H1 (cell line): ENCODE measurements around the gene SHISA8.

Experiments
- CTCF ChIP-seq, 3 experiments: IDR thresholded peaks; 1 replicate in 2 of 3; 2 replicates in 1 of 3; pipeline versions ENCODE4 v1.5.1 to v1.6.1; 2011; ENCODE audit warnings: low read length in 3 of 3, mild to moderate bottlenecking in 3 of 3, inconsistent platforms in 2 of 3, low read depth in 1 of 3, moderate library complexity in 1 of 3; ENCODE audit not compliant: insufficient read depth in 1 of 3; ENCODE audit errors: control extremely low read depth in 1 of 3
- MAX ChIP-seq: IDR thresholded peaks from 2 replicates; pipeline ENCODE4 v1.6.1; 2012; ENCODE audit warnings: inconsistent platforms
- TAF1 ChIP-seq: IDR thresholded peaks from 2 replicates; pipeline ENCODE4 v1.6.1; 2011; ENCODE audit warnings: mild to moderate bottlenecking, low read depth, low read length

GRCh38 chr22:41915786-41916493, 1.1 kb upstream of the SHISA8 start:
- TF ChIP-seq CTCF (IDR thresholded peaks at IDR 0.05; ENCODE audit: control extremely low read depth in 1 of 3, insufficient read depth in 1 of 3, low read depth in 1 of 3, low read length in 3 of 3) (no peak), TAF1 (no peak), MAX (no peak)
